ENCODE measurements around the gene PHACTR1.

Gene PHACTR1

DNA sequence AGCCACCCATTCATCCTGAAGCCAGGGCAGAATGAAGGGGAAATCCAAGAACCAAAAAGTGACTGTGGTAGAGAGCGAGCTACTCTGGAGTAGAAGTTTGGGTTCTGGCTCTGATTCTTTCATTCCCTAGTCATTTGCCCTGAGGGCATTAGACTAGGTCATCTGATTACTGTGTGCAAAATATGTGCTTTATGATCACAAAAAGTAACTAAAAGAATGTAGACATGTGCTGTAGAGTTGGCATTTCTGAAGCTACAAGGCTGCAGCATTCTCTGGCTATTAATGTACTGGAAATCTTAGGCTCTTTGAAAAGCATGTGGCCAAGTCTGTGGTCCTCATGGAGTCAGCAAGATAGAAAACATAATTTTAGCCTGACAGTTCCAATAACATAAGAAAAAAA lies 517.6 kb downstream of the PHACTR1 start:
- Histone ChIP-seq H3K9me2 (ENCODE audit: low read depth, low read length) (no peaks in the 10 kb centered on the region), H3K27ac (ENCODE audit: low read depth, low read length, poor library complexity, severe bottlenecking) (no peak overlapping the region), H2AFZ (ENCODE audit: low read length) (no peak overlapping the region), H3K27me3 (ENCODE audit: insufficient read depth, low read length) (no peaks in the 10 kb centered on the region; the same call in 1 of the 2 replicates), H4K20me1 (ENCODE audit: insufficient read depth, low read length) (no peaks in the 10 kb centered on the region), H3K36me3 (ENCODE audit: insufficient read depth, low read length) (no peaks in the 10 kb centered on the region), H3K9ac (ENCODE audit: low read length) (no peak overlapping the region), H3K4me3 (ENCODE audit: low read depth, low read length, poor library complexity, severe bottlenecking) (no peak overlapping the region), H3K4me2 (ENCODE audit: low read length) (no peak overlapping the region), H3K79me2 (ENCODE audit: insufficient read depth, low read length) (no peaks in the 10 kb centered on the region), H3F3A (ENCODE audit: insufficient read depth, low read length) (no peaks in the 10 kb centered on the region), H3K9me3 (ENCODE audit: low read length) (no peaks in the 10 kb centered on the region), H3K4me1 (ENCODE audit: insufficient read depth, low read length, severe bottlenecking) (peaks cover 8% of the 10 kb centered on the region)
- TF ChIP-seq CTCF (IDR thresholded peaks at IDR 0.05; ENCODE audit: low read length) = no peak
- no peak for TF ChIP-seq EZH2 (IDR thresholded peaks at IDR 0.05; ENCODE audit: borderline replicate concordance, low read length)

DNA sequence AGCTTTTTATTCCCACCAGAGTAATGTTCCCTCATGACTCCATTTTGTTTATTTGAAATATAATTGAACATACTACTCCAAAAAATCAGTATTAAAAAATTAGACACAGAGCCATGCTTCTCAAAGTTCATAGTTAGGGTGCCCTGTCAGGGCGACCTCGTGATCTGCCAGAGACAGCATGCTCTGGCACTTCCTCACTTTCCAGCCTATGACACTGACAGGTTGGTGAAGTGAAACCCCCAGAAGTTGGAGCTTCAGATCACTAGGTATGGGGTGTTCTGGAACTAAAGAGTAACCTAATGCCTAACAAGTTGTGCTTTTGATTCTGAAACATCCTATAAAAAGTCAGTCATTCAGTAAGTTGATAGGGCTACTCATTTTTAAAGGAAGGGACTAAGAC lies 518.8 kb downstream of the PHACTR1 start:
- no peaks in the 10 kb centered on the region for H3K9me3 ChIP-seq (ENCODE audit: low read length)
- H3K27ac ChIP-seq (ENCODE audit: low read depth, low read length, poor library complexity, severe bottlenecking) = no peak overlapping the region
- H4K20me1 ChIP-seq (ENCODE audit: insufficient read depth, low read length) = no peaks in the 10 kb centered on the region
- no peak overlapping the region for H3K4me2 ChIP-seq (ENCODE audit: low read length)
- no peaks in the 10 kb centered on the region for H3F3A ChIP-seq (ENCODE audit: insufficient read depth, low read length)
- no peaks in the 10 kb centered on the region for H3K4me1 ChIP-seq (ENCODE audit: insufficient read depth, low read length, severe bottlenecking)
- no peaks in the 10 kb centered on the region for H3K36me3 ChIP-seq (ENCODE audit: insufficient read depth, low read length)
- H3K9me2 ChIP-seq (ENCODE audit: low read depth, low read length) = no peaks in the 10 kb centered on the region
- TF ChIP-seq CTCF (IDR thresholded peaks at IDR 0.05; ENCODE audit: low read length) (no peak), EZH2 (IDR thresholded peaks at IDR 0.05; ENCODE audit: borderline replicate concordance, low read length) (no peak)
- no peak overlapping the region for H3K4me3 ChIP-seq (ENCODE audit: low read depth, low read length, poor library complexity, severe bottlenecking)
- no peak overlapping the region for H3K9ac ChIP-seq (ENCODE audit: low read length)
- no peak overlapping the region for H2AFZ ChIP-seq (ENCODE audit: low read length)
- no peaks in the 10 kb centered on the region for H3K79me2 ChIP-seq (ENCODE audit: insufficient read depth, low read length)
- H3K27me3 ChIP-seq (ENCODE audit: insufficient read depth, low read length) = no peaks in the 10 kb centered on the region; the same call in 1 of the 2 replicates

DNA sequence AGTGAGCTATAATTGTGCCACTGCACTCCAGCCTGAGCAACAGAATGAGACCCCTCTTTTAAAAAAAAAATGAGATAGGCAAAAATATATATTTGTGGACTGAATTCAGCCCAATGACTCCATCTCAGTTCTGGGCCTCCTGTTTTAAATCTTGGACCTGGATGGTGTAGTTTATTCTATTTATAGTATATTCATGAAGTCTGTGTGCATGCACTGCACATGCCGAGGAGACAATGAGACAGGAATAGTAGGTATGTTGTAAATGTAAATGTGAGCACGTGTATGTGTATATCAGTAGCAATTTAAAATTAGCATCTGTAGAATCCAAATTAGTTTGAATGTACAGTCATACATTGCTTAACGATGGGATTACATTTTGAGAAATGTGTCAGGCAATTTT lies 520.8 kb downstream of the PHACTR1 start:
- no peaks in the 10 kb centered on the region for H3K9me3 ChIP-seq (ENCODE audit: low read length)
- H3F3A ChIP-seq (ENCODE audit: insufficient read depth, low read length) = no peaks in the 10 kb centered on the region
- H3K27me3 ChIP-seq (ENCODE audit: insufficient read depth, low read length) = no peaks in the 10 kb centered on the region; the same call in 1 of the 2 replicates
- no peaks in the 10 kb centered on the region for H3K9me2 ChIP-seq (ENCODE audit: low read depth, low read length)
- no peaks in the 10 kb centered on the region for H3K79me2 ChIP-seq (ENCODE audit: insufficient read depth, low read length)
- H3K4me1 ChIP-seq (ENCODE audit: insufficient read depth, low read length, severe bottlenecking) = no peaks in the 10 kb centered on the region
- no peak overlapping the region for H3K4me2 ChIP-seq (ENCODE audit: low read length)
- H3K36me3 ChIP-seq (ENCODE audit: insufficient read depth, low read length) = no peaks in the 10 kb centered on the region
- no peak overlapping the region for H3K4me3 ChIP-seq (ENCODE audit: low read depth, low read length, poor library complexity, severe bottlenecking)
- no peaks in the 10 kb centered on the region for H4K20me1 ChIP-seq (ENCODE audit: insufficient read depth, low read length)
- no peak overlapping the region for H3K27ac ChIP-seq (ENCODE audit: low read depth, low read length, poor library complexity, severe bottlenecking)
- no peak overlapping the region for H3K9ac ChIP-seq (ENCODE audit: low read length)
- H2AFZ ChIP-seq (ENCODE audit: low read length) = no peak overlapping the region
- TF ChIP-seq CTCF (IDR thresholded peaks at IDR 0.05; ENCODE audit: low read length) = no peak
- no peak for TF ChIP-seq EZH2 (IDR thresholded peaks at IDR 0.05; ENCODE audit: borderline replicate concordance, low read length)

Measured in OCI-LY1 (cell line).